Naive thymus-derived CD8-positive, alpha-beta T cell (primary cell): Measurements from ENCODE around the gene PTPRN. TPM values are rescaled to one million over a fixed set of nuclear protein-coding genes. Genes with fewer than 3 reads are reported as not detected.
A peak's percentile ranks its signal among the peaks of the same experiment; 100 is the strongest.
"Not testable (repeated sequence)": the region's sequence is repeated elsewhere in the genome, so short reads cannot be mapped to it uniquely, and the experiment has no call there.

Experiments
- ATAC-seq, 2 donors: fragments of 150-1000 bp; cut with Tn5 transposase in 1 of 2; sonication (Bioruptor Pico), chemical (Tn5 transposase) in 1 of 2; 1 replicate in 1 of 2; 2 replicates in 1 of 2; pipeline ENCODE4 v1.10.0; 2021; ENCODE audit warnings: mild to moderate bottlenecking in 2 of 2, moderate library complexity in 2 of 2
- POLR2A ChIA-PET: fragments of 350-600 bp; sonication (Branson Sonifier 250); formaldehyde crosslinking; loops from one replicate; lab custom pipeline; 2021; ENCODE audit warnings: antibody characterized with exemption; lab: Charles Lee
- DNase-seq, 10 donors: peaks; one replicate each; pipeline versions ENCODE4 v3.0.0 to v3.0.0-alpha.2; 2020 to 2022
- H3K27ac Mint-ChIP-seq, 10 donors: one replicate each; pipeline ENCODE4 v1.8.0; 2020 to 2022; ENCODE audit warnings: mild to moderate bottlenecking in 10 of 10, mixed read lengths in 10 of 10, moderate library complexity in 4 of 10, inconsistent platforms in 1 of 10
- H3K27me3 Mint-ChIP-seq, 5 donors: one replicate each; pipeline ENCODE4 v1.8.0; 2021 to 2022; ENCODE audit warnings: mixed read lengths in 5 of 5
- H3K36me3 Mint-ChIP-seq, 3 donors: one replicate each; pipeline ENCODE4 v1.8.0; 2020 to 2022; ENCODE audit warnings: mixed read lengths in 3 of 3, mild to moderate bottlenecking in 2 of 3, inconsistent platforms in 1 of 3
- H3K4me1 Mint-ChIP-seq, 4 donors: one replicate each; pipeline ENCODE4 v1.8.0; 2021 to 2022; ENCODE audit warnings: mixed read lengths in 4 of 4
- H3K4me3 Mint-ChIP-seq, 10 donors: one replicate each; pipeline ENCODE4 v1.8.0; 2020 to 2022; ENCODE audit warnings: mild to moderate bottlenecking in 10 of 10, mixed read lengths in 10 of 10, moderate library complexity in 6 of 10, inconsistent platforms in 1 of 10
- H3K9me3 Mint-ChIP-seq, 9 donors: one replicate each; pipeline ENCODE4 v1.8.0; 2020 to 2022; ENCODE audit warnings: mixed read lengths in 9 of 9, mild to moderate bottlenecking in 3 of 9, inconsistent platforms in 1 of 9, moderate library complexity in 1 of 9
- polyA plus RNA-seq, 3 donors: library from polyadenylated mRNA; unstranded; fragments of 300-500 nt; fragmentation: Illumina TruSeq; gene quantifications; one replicate each; pipeline ENCODE4 v1.2.3, GENCODE V29; 2021
- total RNA-seq, 8 experiments: library from RNA in 2 of 8; stranded (reverse) in 2 of 8; gene quantifications; one replicate each; pipeline ENCODE4 v1.2.3 and lab custom pipeline; 2021 to 2026

The PTPRN gene
- total and polyA plus RNA-seq, 5 experiments from 2014 or later: 0.27 to 0.31 TPM; not detected in 3

DNA sequence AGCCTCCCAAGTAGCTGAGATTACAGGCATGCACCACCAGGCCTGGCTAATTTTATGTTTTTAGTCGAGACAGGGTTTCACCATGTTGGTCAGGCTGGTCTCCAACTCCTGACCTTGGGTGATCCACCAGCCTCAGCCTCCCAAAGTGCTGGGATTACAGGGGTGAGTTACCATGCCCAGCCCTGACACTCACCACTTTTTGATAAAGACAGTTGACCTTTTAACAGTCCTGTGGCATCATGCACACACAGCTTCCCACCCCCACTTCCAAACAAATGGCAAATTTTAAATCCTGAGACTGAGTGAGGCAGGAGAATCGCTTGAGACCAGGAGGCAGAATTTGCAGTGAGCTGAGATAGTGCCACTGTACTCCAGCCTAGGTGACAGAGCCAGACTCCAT lies 36.2 kb downstream of the PTPRN start:
- peaks cover 0 to 1% (median 0%) of the 10 kb centered on the region in 5 donors for H3K27me3 Mint-ChIP-seq
- H3K9me3 Mint-ChIP-seq: no peaks in the 10 kb centered on the region
- no peaks in the 10 kb centered on the region for H3K36me3 Mint-ChIP-seq
- no peak overlapping the region for H3K27ac Mint-ChIP-seq
- peaks cover 6 to 9% (median 9%) of the 10 kb centered on the region in 4 donors for H3K4me1 Mint-ChIP-seq
- DNase-seq (no peak), ATAC-seq (no peak)
- H3K4me3 Mint-ChIP-seq: no peak overlapping the region
- POLR2A ChIA-PET: interaction anchor here (0.6 to 1.6 kb wide), 2 partner anchors 19 to 1040 kb away, joined by 6 to 7 read pairs; partner anchors contain the start of gene TUBA4A

DNA sequence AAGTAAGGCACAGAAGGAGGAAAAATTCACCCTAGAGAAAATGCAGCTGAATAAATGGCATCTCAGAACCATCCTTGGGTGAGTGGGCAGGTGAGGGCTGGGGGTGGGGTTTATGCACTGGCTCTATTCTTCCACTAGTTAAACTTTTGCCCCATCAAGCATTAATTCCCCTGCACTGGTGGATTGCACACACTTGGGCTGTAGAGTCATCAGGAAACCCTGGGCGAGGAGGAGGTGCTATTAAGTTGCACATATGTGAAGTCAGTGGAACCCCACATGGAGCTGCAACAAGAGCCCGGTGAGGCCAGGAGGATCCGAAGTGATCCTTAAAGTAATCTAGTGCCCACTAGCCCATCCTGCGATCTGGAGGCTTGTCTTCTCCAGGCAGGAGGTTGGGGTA lies 36.8 kb downstream of the PTPRN start:
- H3K27me3 Mint-ChIP-seq: peaks cover 0 to 1% (median 0%) of the 10 kb centered on the region in 5 donors
- DNase-seq (no peak), ATAC-seq (no peak)
- no peaks in the 10 kb centered on the region for H3K36me3 Mint-ChIP-seq
- no peak overlapping the region for H3K27ac Mint-ChIP-seq
- peaks cover 3% of the 10 kb centered on the region in 4 donors for H3K4me1 Mint-ChIP-seq
- POLR2A ChIA-PET: interaction anchor here (0.6 kb wide), 1 partner anchor 1040 kb away, joined by 6 read pairs; no protein-coding TSS in a partner anchor
- H3K4me3 Mint-ChIP-seq: no peak overlapping the region
- H3K9me3 Mint-ChIP-seq: no peaks in the 10 kb centered on the region

DNA sequence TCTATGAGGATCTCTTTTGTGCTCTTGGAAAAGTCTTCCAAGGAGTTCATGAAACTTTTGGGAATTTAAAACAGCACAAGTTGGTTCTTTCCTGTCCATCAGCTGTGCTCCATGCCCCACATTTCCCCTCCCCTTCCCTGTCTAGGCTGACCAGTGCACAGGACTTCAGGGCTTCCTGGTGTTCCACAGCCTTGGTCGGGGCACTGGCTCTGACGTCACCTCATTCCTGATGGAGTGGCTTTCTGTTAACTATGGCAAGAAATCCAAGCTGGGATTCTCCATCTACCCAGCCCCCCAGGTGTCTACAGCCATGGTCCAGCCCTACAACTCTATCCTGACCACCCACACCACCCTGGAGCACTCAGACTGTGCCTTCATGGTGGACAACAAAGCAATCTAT lies 38.2 kb downstream of the PTPRN start:
- DNase-seq (no peak), ATAC-seq (no peak)
- POLR2A ChIA-PET: interaction anchor here (1.4 to 1.5 kb wide), 2 partner anchors 11 to 21 kb away, joined by 3 to 5 read pairs; no protein-coding TSS in a partner anchor
- Mint-ChIP-seq H3K4me3 (no peak overlapping the region), H3K4me1 (peaks cover 0 to 2% (median 0%) of the 10 kb centered on the region in 4 donors), H3K27ac (no peak overlapping the region), H3K27me3 (peaks cover 0 to 1% (median 0%) of the 10 kb centered on the region in 5 donors), H3K36me3 (no peaks in the 10 kb centered on the region), H3K9me3 (no peaks in the 10 kb centered on the region)

DNA sequence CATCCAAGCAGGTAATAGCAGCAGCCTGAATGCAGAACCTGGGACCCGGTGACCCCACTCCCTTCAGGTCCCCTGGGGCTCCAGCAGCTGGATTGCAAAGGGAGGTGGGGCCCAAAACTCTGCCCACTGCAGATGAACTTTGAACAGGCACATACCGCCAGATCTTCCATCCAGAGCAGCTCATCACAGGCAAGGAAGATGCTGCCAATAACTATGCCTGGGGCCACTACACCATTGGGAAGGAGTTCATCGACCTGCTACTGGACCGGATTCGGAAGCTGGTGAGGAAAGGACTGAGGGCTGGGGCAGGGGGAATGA lies 39.2 kb downstream of the PTPRN start:
- Mint-ChIP-seq H3K4me3 (no peak overlapping the region), H3K27me3 (peaks cover 0 to 1% (median 0%) of the 10 kb centered on the region in 5 donors), H3K27ac (no peak overlapping the region), H3K4me1 (peaks cover 0 to 2% (median 0%) of the 10 kb centered on the region in 4 donors), H3K9me3 (no peaks in the 10 kb centered on the region), H3K36me3 (no peaks in the 10 kb centered on the region)
- POLR2A ChIA-PET: interaction anchor here (1.3 to 1.5 kb wide), 3 partner anchors 10 to 20 kb away, joined by 3 to 6 read pairs (median 5); partner anchors contain the start of gene DNAJB2
- ATAC-seq (no peak), DNase-seq (no peak)

DNA sequence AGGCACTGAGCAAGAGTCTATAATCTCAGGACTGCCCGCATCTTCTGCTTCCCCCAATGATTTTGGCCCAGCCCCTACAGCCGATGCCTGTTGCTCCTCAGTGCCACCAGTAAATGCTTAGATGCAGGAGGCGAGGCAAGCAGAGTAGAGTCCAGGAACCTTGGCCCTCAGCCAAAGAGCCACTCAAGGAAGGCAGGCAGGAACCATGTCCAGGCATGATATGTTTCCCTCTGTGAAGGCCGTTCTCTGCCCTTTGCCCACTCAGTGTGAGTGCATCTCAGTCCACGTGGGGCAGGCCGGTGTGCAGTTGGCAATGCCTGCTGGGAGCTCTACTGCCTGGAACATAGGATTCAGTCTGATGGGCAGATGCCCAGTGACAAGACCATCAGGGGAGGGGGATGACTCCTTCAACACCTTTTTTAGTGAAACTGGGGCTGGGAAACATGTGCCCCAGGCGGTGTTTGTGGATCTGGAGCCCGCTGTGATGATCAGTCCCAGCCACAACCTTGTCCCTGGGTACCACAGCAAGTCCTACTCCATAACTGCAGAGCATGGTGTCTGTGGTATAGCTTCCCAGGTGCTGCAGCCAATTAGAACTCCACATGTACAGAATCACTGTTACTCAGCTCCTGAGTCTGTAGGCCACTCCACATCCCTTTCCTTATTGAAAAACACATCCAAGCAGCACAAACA lies 39.7 kb downstream of the PTPRN start:
- H3K4me3 Mint-ChIP-seq: no peak overlapping the region
- no peaks in the 10 kb centered on the region for H3K36me3 Mint-ChIP-seq
- H3K4me1 Mint-ChIP-seq: peaks cover 0 to 2% (median 0%) of the 10 kb centered on the region in 4 donors
- H3K27ac Mint-ChIP-seq: no peak overlapping the region
- no peak for ATAC-seq
- POLR2A ChIA-PET: interaction anchor here (0.8 to 1.5 kb wide), 4 partner anchors 10 to 20 kb away, joined by 3 to 6 read pairs (median 4); partner anchors contain the start of genes DNAJB2 and TUBA4B
- no peak for DNase-seq
- peaks cover 0 to 1% (median 0%) of the 10 kb centered on the region in 5 donors for H3K27me3 Mint-ChIP-seq
- no peaks in the 10 kb centered on the region for H3K9me3 Mint-ChIP-seq

DNA sequence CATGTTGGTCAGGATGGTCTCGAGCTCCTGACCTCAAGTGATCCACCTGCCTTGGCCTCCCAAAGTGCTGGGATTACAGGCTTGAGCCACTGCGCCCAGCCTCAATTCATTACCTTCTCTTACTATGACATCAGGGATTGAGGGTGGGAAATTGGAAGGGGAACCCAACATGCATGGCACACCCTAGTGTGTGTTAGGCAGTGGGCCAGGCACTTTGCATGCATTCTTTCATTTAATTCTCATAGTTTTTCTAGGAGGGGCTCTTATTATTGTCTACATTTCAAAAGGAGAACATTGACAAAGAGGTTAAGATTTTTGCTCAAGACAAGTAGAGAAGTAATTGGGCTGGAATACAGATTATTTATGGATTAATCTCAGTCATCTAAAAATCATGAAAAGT lies 40.9 kb downstream of the PTPRN start:
- DNase-seq (no peak), ATAC-seq (no peak)
- H3K4me1 Mint-ChIP-seq: peaks cover 0 to 2% (median 0%) of the 10 kb centered on the region in 4 donors
- H3K4me3 Mint-ChIP-seq: no peak overlapping the region
- POLR2A ChIA-PET: no interaction called here
- no peaks in the 10 kb centered on the region for H3K36me3 Mint-ChIP-seq
- H3K27me3 Mint-ChIP-seq: no peaks in the 10 kb centered on the region
- H3K27ac Mint-ChIP-seq: peak overlapping the region in 1 of 10 donors; percentile 2
- H3K9me3 Mint-ChIP-seq: no peaks in the 10 kb centered on the region

DNA sequence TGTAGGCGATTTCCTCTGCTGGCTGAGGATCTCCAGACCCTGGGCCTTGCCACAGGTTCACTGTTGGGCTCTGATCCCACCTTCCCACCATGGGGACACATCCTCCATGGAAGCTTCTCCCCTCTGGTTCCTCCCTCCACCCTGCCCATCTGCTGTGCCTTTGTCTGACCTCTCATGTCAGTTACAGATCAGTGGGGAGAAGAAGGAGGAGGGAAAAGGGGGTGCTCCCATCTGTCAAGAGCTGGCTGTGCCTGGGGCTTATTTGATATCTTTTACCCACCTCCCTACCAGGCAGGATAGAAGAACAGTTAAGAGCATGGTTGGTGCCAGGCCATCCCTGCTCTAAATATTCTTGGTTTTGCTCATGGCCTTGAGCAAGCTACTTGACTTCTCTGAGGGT lies 42.3 kb downstream of the PTPRN start:
- POLR2A ChIA-PET: no interaction called here
- DNase-seq: no peak

DNA sequence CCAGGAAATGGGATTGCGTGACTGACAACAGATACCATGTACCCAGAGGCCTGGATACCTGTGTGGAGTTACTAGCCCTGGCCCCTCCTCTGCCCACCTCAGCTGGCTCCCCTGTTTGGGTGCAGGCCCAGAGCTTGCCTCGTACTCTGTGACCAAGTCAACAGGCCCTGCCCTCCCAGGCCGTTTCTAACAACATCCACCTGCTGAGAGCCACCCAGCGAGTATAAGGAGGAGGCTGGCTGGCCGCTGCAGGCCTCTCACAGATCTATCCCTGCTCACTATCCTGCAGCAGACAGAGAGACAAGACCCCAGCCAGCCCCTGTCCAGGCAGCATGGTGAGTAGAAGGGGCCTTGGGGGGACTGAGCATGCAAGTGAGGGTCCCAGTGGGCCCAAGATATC lies 43.0 kb downstream of the PTPRN start:
- no peaks in the 10 kb centered on the region for H3K9me3 Mint-ChIP-seq
- H3K4me1 Mint-ChIP-seq: peaks cover 6 to 8% (median 7%) of the 10 kb centered on the region in 4 donors
- DNase-seq: no peak
- no peak for ATAC-seq
- POLR2A ChIA-PET: interaction anchor here (1.6 kb wide), 1 partner anchor 12 kb away, joined by 10 read pairs; the partner anchor contains the start of gene TUBA4A
- H3K4me3 Mint-ChIP-seq: no peak overlapping the region
- H3K27me3 Mint-ChIP-seq: no peaks in the 10 kb centered on the region
- peak overlapping the region in 1 of 10 donors; percentile 57 for H3K27ac Mint-ChIP-seq
- no peaks in the 10 kb centered on the region for H3K36me3 Mint-ChIP-seq

More for the DNA sequence above, 42.3 kb downstream of the PTPRN start:
- no peak for ATAC-seq
- no peaks in the 10 kb centered on the region for H3K27me3 Mint-ChIP-seq
- peak overlapping the region in 1 of 10 donors; percentile 57 for H3K27ac Mint-ChIP-seq
- peaks cover 0 to 2% (median under 1%) of the 10 kb centered on the region in 4 donors for H3K4me1 Mint-ChIP-seq
- H3K9me3 Mint-ChIP-seq: no peaks in the 10 kb centered on the region
- no peaks in the 10 kb centered on the region for H3K36me3 Mint-ChIP-seq
- no peak overlapping the region for H3K4me3 Mint-ChIP-seq

DNA sequence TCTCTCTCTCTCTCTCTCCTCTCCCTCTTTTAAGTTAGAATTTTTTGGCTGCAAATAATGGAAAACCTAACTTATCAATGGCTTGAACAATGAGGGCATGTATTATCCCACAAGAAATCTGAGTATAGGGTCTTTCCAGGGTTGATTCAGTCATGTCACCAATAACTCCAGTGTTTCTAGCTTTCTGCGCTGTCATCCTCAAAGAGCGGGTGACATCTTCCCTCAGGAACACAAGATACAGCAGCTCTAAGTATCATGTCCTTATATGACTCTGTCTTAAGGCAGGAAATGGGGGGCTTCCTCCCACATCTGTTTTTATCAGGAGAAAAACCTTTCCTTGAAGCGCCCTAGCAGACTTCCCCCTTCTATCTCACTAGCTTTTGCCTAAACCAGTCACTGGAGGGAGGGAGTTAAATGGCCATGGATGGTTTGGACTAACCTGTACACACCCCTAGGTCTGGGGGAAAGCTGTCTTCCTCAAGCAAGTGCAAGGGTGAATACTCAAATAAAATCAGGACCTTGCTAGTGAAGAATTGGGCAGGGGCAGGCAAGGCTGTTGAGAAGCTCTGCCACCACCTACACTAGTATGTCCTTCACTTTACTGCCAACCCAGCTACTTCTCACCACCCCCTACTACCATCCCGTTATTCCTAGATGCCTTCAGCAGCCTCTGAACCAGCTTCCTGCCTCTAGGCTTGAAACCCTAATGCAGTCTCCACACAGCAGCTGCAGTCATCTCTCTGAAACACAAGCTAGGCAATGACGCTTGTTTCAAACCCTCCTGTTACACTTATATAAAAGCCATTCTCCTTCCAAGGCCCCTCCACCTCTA lies 48.0 kb downstream of the PTPRN start:
- H3K27ac Mint-ChIP-seq: peak overlapping the region in 2 of 10 donors; percentile 27 to 48
- no peaks in the 10 kb centered on the region for H3K36me3 Mint-ChIP-seq

DNA sequence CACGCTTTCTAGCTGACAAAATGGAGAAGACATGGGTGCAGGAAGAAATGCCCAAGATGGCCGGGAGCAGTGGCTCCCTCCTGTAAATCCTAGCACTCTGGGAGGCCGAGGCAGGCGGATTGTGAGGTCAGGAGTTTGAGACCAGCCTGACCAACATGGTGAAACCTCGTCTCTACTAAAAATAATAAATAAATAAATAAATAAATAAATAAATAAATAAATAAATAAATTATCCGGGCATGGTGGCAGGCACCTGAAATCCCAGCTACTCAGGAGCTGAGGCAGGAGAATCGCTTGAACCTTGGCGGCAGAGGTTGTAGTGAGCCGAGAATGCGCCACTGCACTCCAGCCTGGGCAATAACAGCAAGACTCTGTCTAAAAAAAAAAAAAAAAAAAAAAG lies 50.3 kb downstream of the PTPRN start:
- H3K36me3 Mint-ChIP-seq, H3K4me3 Mint-ChIP-seq, H3K27ac Mint-ChIP-seq, H3K9me3 Mint-ChIP-seq, DNase-seq, H3K27me3 Mint-ChIP-seq, ATAC-seq: not testable (repeated sequence)
- H3K4me1 Mint-ChIP-seq: peaks cover 11 to 27% (median 24%) of the 10 kb centered on the region in 4 donors
- POLR2A ChIA-PET: interaction anchor here (0.7 to 0.9 kb wide), 4 partner anchors 10 to 32 kb away, joined by 3 to 8 read pairs (median 6); partner anchors contain the start of genes ANKZF1 and ATG9A

More for the DNA sequence above, 48.0 kb downstream of the PTPRN start:
- DNase-seq (no peak), ATAC-seq (peak in 1 of 2 donors; percentile 74)
- POLR2A ChIA-PET: interaction anchor here (0.8 to 1.7 kb wide), 4 partner anchors 15 to 81 kb away, joined by 3 to 6 read pairs (median 4); partner anchors contain the start of genes GLB1L and STK16
- Mint-ChIP-seq H3K4me1 (peaks cover 9 to 13% (median 11%) of the 10 kb centered on the region in 4 donors), H3K4me3 (no peak overlapping the region), H3K27me3 (peaks cover 0 to 5% (median 0%) of the 10 kb centered on the region in 5 donors), H3K9me3 (no peaks in the 10 kb centered on the region)

DNA sequence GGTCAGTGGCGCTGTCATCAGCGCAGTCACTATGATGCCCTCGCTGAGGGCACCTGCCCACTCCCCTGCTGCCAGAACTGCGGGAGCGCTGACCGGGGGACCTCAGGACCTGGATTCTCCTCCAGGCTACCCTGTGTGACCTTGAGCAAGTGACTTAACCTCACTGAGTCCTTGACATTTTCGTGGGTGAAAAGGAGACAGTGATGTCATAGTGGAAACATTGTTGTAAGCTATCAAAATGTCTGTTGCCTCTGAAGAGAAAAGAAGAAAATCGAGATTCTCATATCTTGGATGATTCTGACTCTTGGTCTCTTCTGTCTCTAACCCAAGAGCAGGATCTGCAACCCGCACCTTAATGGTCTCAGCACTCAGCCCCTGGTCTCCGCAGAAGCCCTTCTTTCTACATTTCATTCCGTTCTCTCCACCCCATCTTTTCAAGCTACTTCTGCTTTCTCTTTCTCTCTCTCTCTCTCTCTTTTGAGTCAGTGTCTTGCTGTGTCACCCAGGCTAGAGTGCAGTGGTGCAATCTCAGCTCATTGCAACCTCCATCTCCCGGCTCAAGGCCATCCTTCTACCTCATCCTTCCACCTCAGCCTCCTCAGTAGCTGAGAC lies 54.5 kb downstream of the PTPRN start:
- Mint-ChIP-seq H3K4me3 (peak overlapping the region; percentile 78 to 100 (median 90)), H3K9me3 (no peaks in the 10 kb centered on the region), H3K27me3 (peaks cover 0 to 2% (median 0%) of the 10 kb centered on the region in 5 donors), H3K27ac (peak overlapping the region; percentile 59 to 99 (median 97)), H3K4me1 (peaks cover 19 to 47% (median 41%) of the 10 kb centered on the region in 4 donors), H3K36me3 (peaks cover 0 to 27% (median 19%) of the 10 kb centered on the region in 3 donors)
- peak in 8 of 10 donors; percentile 20 to 77 (median 38) for DNase-seq
- POLR2A ChIA-PET: interaction anchor here (0.7 to 15.9 kb wide), 15 partner anchors 8 to 133 kb away, joined by 3 to 591 read pairs (median 10); partner anchors contain the start of genes ABCB6, ANKZF1, ATG9A and CNPPD1
- ATAC-seq: peak; percentile 34 to 48
